K562 (cell line): ENCODE results near the gene PHKG2. TPM values are rescaled to one million over a fixed set of nuclear protein-coding genes. Genes with fewer than 3 reads are reported as not detected.

Experiments
- ATAC-seq: fragments of 200-7000 bp; cut with Tn5 transposase; 3 replicates; pipeline ENCODE4 v1.9.1; 2020; ENCODE audit warnings: moderate library complexity
- BruUV-seq: library from RNA; stranded (reverse); fragments of 400-500 nt; replicated peaks from 2 replicates; lab custom pipeline; 2021; lab: Mats Ljungman, UMichigan
- CTCF ChIA-PET: fragments of 300-600 bp; formaldehyde crosslinking; extraction: SDS; loops from one replicate; lab custom pipeline; 2021; ENCODE audit warnings: low intra/inter-chr PET ratio; lab: Yijun Ruan, JAX
- POLR2A ChIA-PET: fragments of 300-600, 350-650 bp; sonication (Branson Sonifier 250); formaldehyde crosslinking; extraction: SDS; loops from one replicate; lab custom pipeline; 2021; ENCODE audit warnings: antibody characterized with exemption, inconsistent platforms; lab: Yijun Ruan, JAX
- DNase-seq, 4 experiments: peaks; one replicate each; pipeline versions ENCODE4 v3.0.0 to v3.0.0-alpha.2; 2011 to 2018; ENCODE audit warnings: low spot score in 3 of 4, mixed read lengths in 3 of 4; ENCODE audit errors: extremely low read depth in 1 of 4
- FAIRE-seq: peaks from 2 replicates; lab custom pipeline; 2011; peaks lifted over from hg19 to GRCh38; lab: Jason Lieb, UNC
- H2AFZ ChIP-seq: 2 replicates; pipeline ENCODE4 v1.6.0; 2011; ENCODE audit warnings: low read depth, low read length, control low read depth, inconsistent platforms
- H3K27ac ChIP-seq: fragments of 200-600 bp; 3 replicates; pipeline ENCODE4 v1.8.0; 2011; ENCODE audit warnings: low read depth, mild to moderate bottlenecking, control low read depth, inconsistent platforms, low read length, moderate library complexity, mixed read lengths; ENCODE audit errors: extremely low read depth
- H3K27me3 ChIP-seq, 2 experiments: fragments of 300-600 bp in 1 of 2; 2 replicates in 1 of 2; 3 replicates in 1 of 2; pipeline versions ENCODE4 v1.6.0 to v1.8.0; 2011; ENCODE audit warnings: inconsistent platforms in 2 of 2, low read length in 2 of 2, mild to moderate bottlenecking in 1 of 2, mixed read lengths in 1 of 2, moderate library complexity in 1 of 2; ENCODE audit not compliant: control insufficient read depth in 2 of 2, insufficient read depth in 2 of 2
- H3K36me3 ChIP-seq: fragments of 300-600 bp; 3 replicates; pipeline ENCODE4 v1.8.0; 2011; ENCODE audit warnings: mild to moderate bottlenecking, low read length, inconsistent platforms; ENCODE audit not compliant: control insufficient read depth, insufficient read depth
- H3K4me1 ChIP-seq, 2 experiments: fragments of 200-600 bp in 1 of 2; replicated peaks in 1 of 2; 2 replicates in 1 of 2; 3 replicates in 1 of 2; pipeline versions ENCODE4 v1.5.1 to v1.8.0; 2011; ENCODE audit warnings: inconsistent platforms in 2 of 2, low read length in 2 of 2, mild to moderate bottlenecking in 1 of 2, mixed read lengths in 1 of 2, moderate library complexity in 1 of 2; ENCODE audit not compliant: control insufficient read depth in 2 of 2, insufficient read depth in 2 of 2
- H3K4me2 ChIP-seq: 2 replicates; pipeline ENCODE4 v1.6.1; 2011; ENCODE audit warnings: low read length, control low read depth, inconsistent platforms, mixed read lengths; ENCODE audit not compliant: insufficient read depth
- H3K4me3 ChIP-seq: fragments of 200-600 bp; sonication (generic), shearing (Covaris generic); 2 replicates; pipeline ENCODE4 v1.5.1; 2016; ENCODE audit warnings: control low read depth, inconsistent platforms
- H3K79me2 ChIP-seq: fragments of 200-600 bp; 3 replicates; pipeline ENCODE4 v1.8.0; 2011; ENCODE audit warnings: low read length, inconsistent platforms; ENCODE audit not compliant: control insufficient read depth, insufficient read depth
- H3K9ac ChIP-seq, 2 experiments: 2 replicates each; pipeline versions ENCODE4 v1.6.0 to v1.6.1; 2011; ENCODE audit warnings: low read depth in 2 of 2, low read length in 2 of 2, control low read depth in 1 of 2, inconsistent platforms in 1 of 2, mild to moderate bottlenecking in 1 of 2, mixed read lengths in 1 of 2; ENCODE audit not compliant: insufficient read depth in 1 of 2
- H3K9me1 ChIP-seq: one replicate; pipeline ENCODE4 v1.6.0; 2011; ENCODE audit warnings: inconsistent platforms, mild to moderate bottlenecking, low read length, moderate library complexity; ENCODE audit not compliant: control insufficient read depth, insufficient read depth
- H3K9me3 ChIP-seq: replicated peaks from 2 replicates; pipeline ENCODE4 v1.5.1; 2011; ENCODE audit warnings: low read depth, low read length, inconsistent platforms; ENCODE audit not compliant: control insufficient read depth, insufficient read depth
- H4K20me1 ChIP-seq: replicated peaks from 2 replicates; pipeline ENCODE4 v1.6.1; 2011; ENCODE audit warnings: low read length, inconsistent platforms, mixed read lengths; ENCODE audit not compliant: control insufficient read depth, insufficient read depth
- ATF1 ChIP-seq, 2 experiments: fragments of 450-650 bp in 1 of 2; IDR thresholded peaks; 2 replicates each; pipeline ENCODE4 v1.6.1; 2016; ENCODE audit warnings: missing compliant biosample characterization in 1 of 2, missing genetic modification characterization in 1 of 2
- BDP1 ChIP-seq: IDR thresholded peaks from 3 replicates; pipeline ENCODE4 v1.6.1; 2011; ENCODE audit not compliant: insufficient read length, insufficient read depth
- CTCF ChIP-seq, 3 experiments: IDR thresholded peaks in 2 of 3; conservative IDR thresholded peaks in 1 of 3; 2 replicates each; pipeline ENCODE4 v1.5.1; 2011 to 2012; ENCODE audit warnings: low read length in 3 of 3, mild to moderate bottlenecking in 3 of 3, control low read depth in 2 of 3, improper control_type of control experiment in 1 of 3, inconsistent platforms in 1 of 3, low read depth in 1 of 3, mixed read lengths in 1 of 3, moderate library complexity in 1 of 3; ENCODE audit not compliant: insufficient read depth in 2 of 3
- EWSR1 ChIP-seq: fragments of 450-650 bp; IDR thresholded peaks from 2 replicates; pipeline ENCODE4 v1.6.1; 2018; ENCODE audit warnings: borderline replicate concordance, mild to moderate bottlenecking, low read depth, moderate library complexity; ENCODE audit not compliant: partially characterized antibody
- GATA2 ChIP-seq: sonication (generic); formaldehyde crosslinking; IDR thresholded peaks from 2 replicates; pipeline ENCODE4 v1.4.0; 2020; ENCODE audit warnings: mild to moderate bottlenecking, missing genetic modification reagents
- GTF2E2 ChIP-seq: fragments of 200-800 bp; sonication (Bioruptor generic); IDR thresholded peaks from 2 replicates; pipeline ENCODE4 v1.6.1; 2016; ENCODE audit warnings: missing genetic modification characterization, missing compliant biosample characterization
- GTF2F1 ChIP-seq: IDR thresholded peaks from 2 replicates; pipeline ENCODE4 v1.6.1; 2011; ENCODE audit warnings: low read depth, low read length, improper control_type of control experiment
- HMG20B ChIP-seq: fragments of 250-450 bp; sonication (Bioruptor Pico); IDR thresholded peaks from 2 replicates; pipeline ENCODE4 v1.5.0; 2021; ENCODE audit warnings: mild to moderate bottlenecking
- JUND ChIP-seq, 2 experiments: IDR thresholded peaks; 2 replicates in 1 of 2; 3 replicates in 1 of 2; pipeline ENCODE4 v1.6.1; 2011; ENCODE audit warnings: borderline replicate concordance in 2 of 2, low read depth in 2 of 2, low read length in 2 of 2, improper control_type of control experiment in 1 of 2, missing biosample characterization in 1 of 2, missing genetic modification characterization in 1 of 2, missing genetic modification reagents in 1 of 2
- SRSF1 ChIP-seq: fragments of 200-400 bp; formaldehyde crosslinking; IDR thresholded peaks from 2 replicates; pipeline ENCODE4 v1.6.1; 2017; ENCODE audit warnings: mild to moderate bottlenecking, low read depth, low read length, moderate library complexity
- ZNF584 ChIP-seq: fragments of 200-800 bp; sonication (Bioruptor generic); IDR thresholded peaks from 2 replicates; pipeline ENCODE4 v1.6.1; 2016; ENCODE audit warnings: low read depth, mild to moderate bottlenecking, missing genetic modification characterization, missing compliant biosample characterization
- ZNF717 ChIP-seq: fragments of 250-450 bp; sonication (Bioruptor Pico); IDR thresholded peaks from 2 replicates; pipeline ENCODE4 v1.5.0; 2021
- WGBS: fragments of 100-300 bp; shearing (Covaris generic); methylation state at CpG from one replicate; pipeline ENCODE4 v1.1.6; 2016; ENCODE audit warnings: low coverage, mixed read lengths; ENCODE audit not compliant: insufficient coverage; ENCODE audit errors: missing lambda C conversion rate; 5-methylcytosine and 5-hydroxymethylcytosine counted together
- in situ Hi-C: fragments of 300-500 bp; cut with MboI; formaldehyde crosslinking; loops from 4 replicates; pipeline ENCODE4 v1.15.0; 2018; ENCODE audit warnings: inconsistent platforms, mixed read lengths
- intact Hi-C: fragments of 100-400 bp; cut with micrococcal nuclease; formaldehyde crosslinking; loops from 2 replicates; pipeline ENCODE4 v1.14.2; 2022
- polyA plus RNA-seq, 8 experiments: library from polyadenylated mRNA; depleted of rRNA in 4 of 8; stranded (reverse) in 5 of 8; unstranded in 3 of 8; fragments of >200 nt; fragmentation: Nextera tagmentation in 2 of 8; fragmentation: Illumina TruSeq in 1 of 8; extraction: Ambion mirVana in 2 of 8; extraction: Trizol in 1 of 8; gene quantifications; 2 replicates each; pipeline versions ENCODE4 v1.2.1 to v1.2.3, GENCODE V29; 2011 to 2014; ENCODE audit warnings: inconsistent platforms in 1 of 8, missing spikeins in 1 of 8
- total RNA-seq, 7 experiments: library from RNA; depleted of rRNA in 6 of 7; stranded (reverse); fragments of >200 nt in 6 of 7; fragmentation: Illumina TruSeq in 2 of 7; extraction: Trizol in 2 of 7; gene quantifications; 2 replicates each; pipeline versions ENCODE4 v1.2.1 to v1.2.3, GENCODE V29; 2011 to 2021; ENCODE audit warnings: low replicate concordance in 1 of 7
- TF ChIP-seq, protein P1 (sequence below), 2 experiments: fragments of 450-650 bp; IDR thresholded peaks; 2 replicates each; pipeline ENCODE4 v1.6.1; 2016
- TF ChIP-seq, protein P2 (sequence below): sonication (generic); formaldehyde crosslinking; IDR thresholded peaks from 2 replicates; pipeline ENCODE4 v1.8.0; 2022; ENCODE audit warnings: missing genetic modification reagents, mild to moderate bottlenecking, borderline replicate concordance

PHKG2 gene
- total and polyA plus RNA-seq, 9 of the 15 experiments (the other 6 are each of a cell fraction or from before 2014, with no cell fraction given) = 5.8 to 54.2 (median 30.7) TPM

GRCh38 chr16:30761928-30762902 lies 14.0 kb downstream of the PHKG2 start, which contains the start of the genes CFAP119 and RNF40:
CFAP119 (minus strand) TSS chr16:30762062; CDS start chr16:30761748, 314 bp downstream.
RNF40 (plus strand) TSS chr16:30762322; CDS start chr16:30762546, 224 bp downstream.
- ChIA-PET POLR2A (interaction anchor here (1.0 to 3.7 kb wide), 3 partner anchors 9 to 12 kb away, joined by 5 to 28 read pairs (median 7); no protein-coding TSS in a partner anchor), CTCF (no interaction called here)
- Histone ChIP-seq H3K4me3 (peak within 1 kb of the TSS; percentile 88), H3K9me3 (no peaks in the 10 kb centered on the region), H3K27me3 (no peaks in the 10 kb centered on the region), H2AFZ (peak within 1 kb of the TSS; percentile 92), H3K4me2 (peak within 1 kb of the TSS; percentile 94), H3K27ac (peak within 1 kb of the TSS; percentile 87), H3K36me3 (peaks cover 75% of the 10 kb centered on the region), H4K20me1 (no peaks in the 10 kb centered on the region), H3K79me2 (peaks cover 42% of the 10 kb centered on the region), H3K4me1 (peaks cover 19 to 51% of the 10 kb centered on the region in 2 experiments; a peak in 4 of 5 replicates), H3K9ac (peak within 1 kb of the TSS; percentile 96), H3K9me1 (no peaks in the 10 kb centered on the region)
- DNase-seq (peak; percentile 96 to 100 (median 98)), FAIRE-seq (peak; percentile 100), ATAC-seq (peak; percentile 94)
- in situ Hi-C loops (no loop called here), intact Hi-C loops (loop anchor here (2.0 to 5.0 kb wide), 3 partner anchors 13 to 161 kb away; partner anchors contain the start of genes FBXL19 and PHKG2)
- BruUV-seq = TSS peak; percentile 68
- WGBS = under 1% methylated on average over 57 of the region's 60 CpGs
- no peak for TF ChIP-seq HMG20B
- no peak for TF ChIP-seq SRSF1
- TF ChIP-seq GTF2E2 (tag) = no peak
- no peak for TF ChIP-seq EWSR1
- no peak for TF ChIP-seq ZNF717 (CRISPR knock-in tag)
- TF ChIP-seq GTF2F1 = no peak
- TF ChIP-seq JUND (IDR thresholded peaks at IDR 0.05; ENCODE audit: borderline replicate concordance, low read depth, low read length) = peak; percentile 21; the same call in 1 of the 2 replicates
- TF ChIP-seq JUND (tag; IDR thresholded peaks at IDR 0.05; ENCODE audit: borderline replicate concordance, low read depth, low read length) = no peak
- TF ChIP-seq GATA2 (CRISPR knock-in tag) = no peak; the same call in 1 of the 2 replicates
- TF ChIP-seq CTCF (IDR thresholded peaks at IDR 0.05 in 2 of 3, conservative IDR thresholded peaks at IDR 0.05 in 1 of 3; ENCODE audit: insufficient read depth in 2 of 3, low read depth in 1 of 3, low read length in 3 of 3) = no peak
- no peak for TF ChIP-seq BDP1
- peak; percentile 58; the same call in 1 of the 2 replicates for TF ChIP-seq ATF1 (CRISPR knock-in tag; IDR thresholded peaks at IDR 0.05)
- peak; percentile 97 for TF ChIP-seq ATF1 (tag; IDR thresholded peaks at IDR 0.05)
- TF ChIP-seq, protein P1, sequence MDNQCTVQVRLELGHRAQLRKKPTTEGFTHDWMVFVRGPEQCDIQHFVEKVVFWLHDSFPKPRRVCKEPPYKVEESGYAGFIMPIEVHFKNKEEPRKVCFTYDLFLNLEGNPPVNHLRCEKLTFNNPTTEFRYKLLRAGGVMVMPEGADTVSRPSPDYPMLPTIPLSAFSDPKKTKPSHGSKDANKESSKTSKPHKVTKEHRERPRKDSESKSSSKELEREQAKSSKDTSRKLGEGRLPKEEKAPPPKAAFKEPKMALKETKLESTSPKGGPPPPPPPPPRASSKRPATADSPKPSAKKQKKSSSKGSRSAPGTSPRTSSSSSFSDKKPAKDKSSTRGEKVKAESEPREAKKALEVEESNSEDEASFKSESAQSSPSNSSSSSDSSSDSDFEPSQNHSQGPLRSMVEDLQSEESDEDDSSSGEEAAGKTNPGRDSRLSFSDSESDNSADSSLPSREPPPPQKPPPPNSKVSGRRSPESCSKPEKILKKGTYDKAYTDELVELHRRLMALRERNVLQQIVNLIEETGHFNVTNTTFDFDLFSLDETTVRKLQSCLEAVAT (IDR thresholded peaks at IDR 0.05) = no peak
- TF ChIP-seq, protein P2, sequence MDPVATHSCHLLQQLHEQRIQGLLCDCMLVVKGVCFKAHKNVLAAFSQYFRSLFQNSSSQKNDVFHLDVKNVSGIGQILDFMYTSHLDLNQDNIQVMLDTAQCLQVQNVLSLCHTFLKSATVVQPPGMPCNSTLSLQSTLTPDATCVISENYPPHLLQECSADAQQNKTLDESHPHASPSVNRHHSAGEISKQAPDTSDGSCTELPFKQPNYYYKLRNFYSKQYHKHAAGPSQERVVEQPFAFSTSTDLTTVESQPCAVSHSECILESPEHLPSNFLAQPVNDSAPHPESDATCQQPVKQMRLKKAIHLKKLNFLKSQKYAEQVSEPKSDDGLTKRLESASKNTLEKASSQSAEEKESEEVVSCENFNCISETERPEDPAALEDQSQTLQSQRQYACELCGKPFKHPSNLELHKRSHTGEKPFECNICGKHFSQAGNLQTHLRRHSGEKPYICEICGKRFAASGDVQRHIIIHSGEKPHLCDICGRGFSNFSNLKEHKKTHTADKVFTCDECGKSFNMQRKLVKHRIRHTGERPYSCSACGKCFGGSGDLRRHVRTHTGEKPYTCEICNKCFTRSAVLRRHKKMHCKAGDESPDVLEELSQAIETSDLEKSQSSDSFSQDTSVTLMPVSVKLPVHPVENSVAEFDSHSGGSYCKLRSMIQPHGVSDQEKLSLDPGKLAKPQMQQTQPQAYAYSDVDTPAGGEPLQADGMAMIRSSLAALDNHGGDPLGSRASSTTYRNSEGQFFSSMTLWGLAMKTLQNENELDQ (CRISPR knock-in tag) = no peak
- TF ChIP-seq ZNF584 (CRISPR knock-in tag) = no peak
